GM12801 (cell line): ENCODE results near the gene GORASP1.

ENCODE experiments used
- CTCF ChIP-seq: IDR thresholded peaks from one replicate; pipeline ENCODE4 v1.5.1; 2011; ENCODE audit warnings: control low read depth; ENCODE audit not compliant: insufficient read length; ENCODE audit errors: extremely low read depth

Gene GORASP1

GRCh38 chr3:39144748-39145380 lies 37.4 kb upstream of the GORASP1 start:
- no peak for TF ChIP-seq CTCF

GRCh38 chr3:39144095-39144747 lies 36.8 kb upstream of the GORASP1 start:
- TF ChIP-seq CTCF = no peak

- no peak for TF ChIP-seq CTCF
Measured at GRCh38 chr3:39143051-39143885, 35.8 kb upstream of the GORASP1 start.

- TF ChIP-seq CTCF = no peak
Measured at GRCh38 chr3:39142067-39142466, 34.6 kb upstream of the GORASP1 start.

- no peak for TF ChIP-seq CTCF
Measured at GRCh38 chr3:39141171-39141995, 34.0 kb upstream of the GORASP1 start.

GRCh38 chr3:39140341-39140971 lies 33.0 kb upstream of the GORASP1 start:
- TF ChIP-seq CTCF = no peak
